ENCODE measurements around the gene MSL2.
"Not testable (repeated sequence)": the region's sequence is repeated elsewhere in the genome, so short reads cannot be mapped to it uniquely, and the experiment has no call there.

The MSL2 gene

GRCh38 chr3:136141891-136142290 lies 54.2 kb downstream of the MSL2 start:
- DNase-seq, result no peak

GRCh38 chr3:136141291-136141785 lies 54.8 kb downstream of the MSL2 start:
- no peak for DNase-seq

- DNase-seq, result peak; percentile 66
These were observed 59.7 kb downstream of the MSL2 start for GRCh38 chr3:136136454-136136853.

GRCh38 chr3:136135039-136135802 lies 60.9 kb downstream of the MSL2 start:
- DNase-seq, result peak; percentile 9

GRCh38 chr3:136134091-136134490 lies 62.0 kb downstream of the MSL2 start:
- no peak for DNase-seq

DNA sequence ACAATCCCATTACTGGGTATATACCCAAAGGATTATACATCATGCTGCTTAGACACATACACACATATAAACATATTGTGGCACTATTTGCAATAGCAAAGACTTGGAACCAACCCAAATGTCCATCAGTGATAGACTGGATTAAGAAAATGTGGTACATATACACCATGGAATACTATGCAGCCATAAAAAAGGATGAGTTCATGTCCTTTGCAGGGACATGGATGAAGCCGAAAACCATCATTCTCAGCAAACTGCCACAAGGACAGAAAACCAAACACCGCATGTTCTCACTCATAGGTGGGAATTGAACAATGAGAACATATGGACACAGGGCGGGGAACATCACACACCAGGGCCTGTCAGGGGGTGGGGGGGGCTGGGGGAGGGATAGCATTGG lies 64.5 kb downstream of the MSL2 start:
- not testable (repeated sequence) for DNase-seq

- DNase-seq, result no peak
These were observed 74.1 kb downstream of the MSL2 start for GRCh38 chr3:136122006-136122405.

- no peak for DNase-seq
These were observed 75.5 kb downstream of the MSL2 start for GRCh38 chr3:136120373-136121348.

DNA sequence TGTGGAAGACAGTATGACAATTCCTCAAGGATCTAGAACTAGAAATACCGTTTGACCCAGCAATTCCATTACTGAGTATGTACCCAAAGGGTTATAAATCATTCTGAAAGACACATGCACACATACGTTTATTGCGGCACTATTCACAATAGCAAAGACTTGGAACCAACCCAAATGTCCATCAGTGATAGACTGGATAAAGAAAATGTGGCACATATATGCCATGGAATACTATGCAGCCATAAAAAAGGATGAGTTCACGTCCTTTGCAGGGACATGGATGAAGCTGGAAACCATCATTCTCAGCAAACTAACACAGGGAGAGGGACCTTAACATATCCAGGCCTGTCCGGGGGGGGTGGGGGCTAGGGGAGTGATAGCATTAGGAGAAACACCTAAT lies 76.4 kb downstream of the MSL2 start:
- DNase-seq, result not testable (repeated sequence)

GRCh38 chr3:136119332-136119731 lies 76.8 kb downstream of the MSL2 start:
- DNase-seq, result not testable (repeated sequence)

DNA sequence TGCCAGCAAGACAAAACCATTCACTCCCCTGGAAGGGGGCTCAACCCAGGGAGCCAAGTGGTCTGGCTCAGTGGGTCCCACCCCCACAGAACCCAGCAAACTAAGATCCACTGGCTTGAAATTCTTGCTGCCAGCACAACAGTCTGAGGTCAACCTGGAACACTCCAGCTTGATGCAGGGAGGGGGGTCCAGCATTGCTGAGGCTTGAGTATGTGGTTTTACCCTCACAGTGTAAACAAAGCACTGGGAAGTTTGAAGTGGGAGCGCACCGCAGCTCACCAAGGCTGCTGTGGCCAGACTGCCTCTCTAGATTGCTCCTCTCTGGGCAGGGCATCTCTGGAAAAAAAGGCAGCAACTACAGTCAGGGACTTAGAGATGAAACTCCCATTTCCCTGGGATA lies 81.7 kb downstream of the MSL2 start:
- DNase-seq, result no peak

DNA sequence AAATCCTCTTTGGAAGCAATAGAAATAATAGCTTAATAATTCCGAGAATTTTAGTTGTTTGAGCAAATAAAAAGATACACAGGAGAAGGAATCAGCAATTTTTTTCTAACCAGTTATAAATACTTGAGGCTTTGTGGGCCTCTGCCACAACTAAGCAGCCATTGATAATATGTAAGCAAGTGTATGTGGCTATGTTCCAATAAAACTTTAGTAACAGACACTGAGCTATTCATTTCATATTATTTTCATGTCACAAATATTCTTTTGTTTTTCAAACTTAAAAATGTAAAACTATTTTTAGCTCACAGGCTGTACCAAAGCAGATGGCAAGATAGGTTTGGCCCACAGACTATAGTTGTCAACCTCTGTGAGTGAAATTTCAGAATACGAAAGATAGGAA lies 85.7 kb downstream of the MSL2 start:
- no peak for DNase-seq

- DNase-seq, result no peak
These were observed 86.6 kb downstream of the MSL2 start for GRCh38 chr3:136109499-136109898.

DNA sequence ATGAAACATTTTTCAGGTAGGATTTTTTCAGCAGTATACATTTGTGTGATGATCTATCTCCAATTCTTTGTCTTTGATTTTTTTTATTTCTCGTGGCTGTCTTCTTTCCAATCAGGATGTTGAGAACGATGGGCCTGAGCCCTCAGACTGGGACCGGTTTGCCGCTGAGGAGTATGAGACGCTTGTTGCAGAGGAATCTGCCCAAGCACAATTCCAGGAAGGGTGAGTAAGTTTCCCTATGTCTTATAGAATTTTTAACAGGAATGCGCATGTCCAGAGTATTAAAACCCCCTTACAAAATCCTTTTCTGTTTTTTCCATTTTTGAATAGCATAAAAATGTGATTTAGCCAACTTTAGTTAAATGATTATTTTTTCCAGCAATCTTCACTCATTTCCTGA lies 90.0 kb downstream of the MSL2 start:
- DNase-seq, result no peak

DNA sequence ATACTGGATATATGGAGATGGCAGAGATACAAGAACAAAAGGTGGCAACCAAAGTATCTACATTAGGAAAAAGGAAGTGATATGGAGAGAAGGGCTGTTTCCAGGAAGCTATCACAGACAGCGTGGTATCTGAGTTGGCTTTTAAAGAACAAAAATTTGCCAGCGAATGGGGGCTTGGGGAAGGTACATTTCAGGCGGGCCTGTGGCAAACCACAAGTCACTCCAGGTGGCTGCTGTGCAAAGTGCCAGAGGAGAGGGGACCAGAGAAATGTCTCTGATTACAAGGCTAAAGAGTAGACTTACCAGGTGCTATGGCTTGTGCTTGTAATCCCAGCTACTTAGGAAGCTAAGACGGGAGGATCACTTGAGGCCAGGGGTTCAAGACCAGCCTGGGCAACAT lies 91.1 kb downstream of the MSL2 start:
- no peak for DNase-seq
